Panc1 (cell line): ENCODE measurements around the gene CEACAM3. TPM values are rescaled to one million over a fixed set of nuclear protein-coding genes. Genes with fewer than 3 reads are reported as not detected.
A peak's percentile ranks its signal among the peaks of the same experiment; 100 is the strongest.

Source experiments
- ATAC-seq: fragments of 200-7000 bp; cut with Tn5 transposase; 2 replicates; pipeline ENCODE4 v1.9.1; 2020; ENCODE audit warnings: mild to moderate bottlenecking, moderate library complexity
- Bru-seq: library from RNA; stranded (reverse); fragments of 400-500 nt; gene quantifications from one replicate; lab custom pipeline; 2021; lab: Mats Ljungman, UMichigan
- BruChase-seq, 2 experiments: library from RNA; stranded (reverse); fragments of 400-500 nt; gene quantifications; one replicate each; lab custom pipeline; 2021; lab: Mats Ljungman, UMichigan
- BruUV-seq: library from RNA; stranded (reverse); fragments of 400-500 nt; replicated peaks from 2 replicates; lab custom pipeline; 2021; lab: Mats Ljungman, UMichigan
- CTCF ChIA-PET: fragments of 300-600 bp; sonication (Branson Sonifier 250); formaldehyde crosslinking; loops from one replicate; lab custom pipeline; 2022; ENCODE audit warnings: antibody characterized with exemption; lab: Charles Lee
- POLR2A ChIA-PET: fragments of 300-600 bp; sonication (Branson Sonifier 250); formaldehyde crosslinking; loops from one replicate; lab custom pipeline; 2022; ENCODE audit warnings: antibody characterized with exemption; lab: Charles Lee
- DNase-seq: peaks from one replicate; pipeline ENCODE4 v3.0.0-alpha.2; 2010; ENCODE audit warnings: low read depth, low spot score
- H3K27ac ChIP-seq: 2 replicates; pipeline ENCODE4 v1.5.1; 2011; ENCODE audit warnings: mild to moderate bottlenecking, low read length, inconsistent platforms
- H3K27me3 ChIP-seq: fragments of 200-500 bp; sonication (Bioruptor generic); 2 replicates; pipeline ENCODE4 v1.6.0; 2014; ENCODE audit warnings: low read length, inconsistent platforms; ENCODE audit not compliant: control insufficient read depth, insufficient read depth
- H3K36me3 ChIP-seq: fragments of 200-500 bp; sonication (Bioruptor generic); 2 replicates; pipeline ENCODE4 v1.5.1; 2014; ENCODE audit warnings: inconsistent platforms, mild to moderate bottlenecking, low read length, moderate library complexity; ENCODE audit not compliant: control insufficient read depth, insufficient read depth
- H3K4me1 ChIP-seq: 2 replicates; pipeline ENCODE4 v1.5.1; 2011; ENCODE audit warnings: inconsistent platforms, mild to moderate bottlenecking, low read length, moderate library complexity; ENCODE audit not compliant: control insufficient read depth, insufficient read depth
- H3K4me3 ChIP-seq, 2 experiments: 2 replicates each; pipeline ENCODE4 v1.5.1; 2011 to 2012; ENCODE audit warnings: low read depth in 2 of 2, low read length in 2 of 2, mild to moderate bottlenecking in 2 of 2, inconsistent platforms in 1 of 2, moderate library complexity in 1 of 2
- H3K9me3 ChIP-seq: fragments of 200-500 bp; sonication (Bioruptor generic); 2 replicates; pipeline ENCODE4 v1.5.1; 2014; ENCODE audit warnings: low read depth, mild to moderate bottlenecking, inconsistent platforms, low read length, moderate library complexity; ENCODE audit not compliant: control insufficient read depth, insufficient read depth
- POLR2AphosphoS5 ChIP-seq: IDR thresholded peaks from 2 replicates; pipeline ENCODE4 v1.6.1; 2012; ENCODE audit warnings: mild to moderate bottlenecking, low read depth, low read length, moderate library complexity
- SIN3A ChIP-seq: IDR thresholded peaks from 2 replicates; pipeline ENCODE4 v1.6.1; 2012; ENCODE audit warnings: low read depth, mild to moderate bottlenecking, low read length, moderate library complexity, borderline replicate concordance; ENCODE audit not compliant: insufficient read depth
- TCF7L2 ChIP-seq: IDR thresholded peaks from 2 replicates; pipeline ENCODE4 v1.6.1; 2011; ENCODE audit warnings: mild to moderate bottlenecking, low read depth, low read length, inconsistent platforms
- in situ Hi-C: cut with HindIII; loops from 2 replicates; pipeline ENCODE4 v1.10.0; 2016; ENCODE audit warnings: low sequenced_read_pairs, low pct_unique_long_range_greater_than_20kb
- intact Hi-C: fragments of 100-400 bp; cut with micrococcal nuclease; formaldehyde crosslinking; loops from one replicate; pipeline ENCODE4 v1.10.0; 2022; ENCODE audit not compliant: unreplicated experiment
- long read RNA-seq: library from polyadenylated mRNA; unstranded; transcript quantifications from one replicate; pipeline ENCODE4 v2.0.0, GENCODE V29; 2021; ENCODE audit not compliant: unreplicated experiment
- polyA plus RNA-seq: library from polyadenylated mRNA; unstranded; fragments of >200 nt; gene quantifications from one replicate; pipeline ENCODE4 v1.2.1, GENCODE V29; 2012; ENCODE audit warnings: missing spikeins; ENCODE audit not compliant: insufficient read length
- total RNA-seq: library from RNA; stranded (reverse); gene quantifications from one replicate; pipeline ENCODE4 v1.2.1, GENCODE V29; 2021; ENCODE audit not compliant: unreplicated experiment
- TF ChIP-seq, protein P1 (sequence below), 2 experiments: IDR thresholded peaks; 2 replicates each; pipeline ENCODE4 v1.6.1; 2011 to 2012; ENCODE audit warnings: low read depth in 2 of 2, control low read depth in 1 of 2, low read length in 1 of 2, mild to moderate bottlenecking in 1 of 2, moderate library complexity in 1 of 2; ENCODE audit not compliant: insufficient read depth in 1 of 2
- TF ChIP-seq, protein P2 (sequence below): fragments of 450-650 bp; IDR thresholded peaks from 2 replicates; pipeline ENCODE4 v1.5.1; 2017; ENCODE audit warnings: mild to moderate bottlenecking

CEACAM3 gene
- total RNA-seq (not detected), Bru-seq, nascent RNA (not detected), BruChase-seq, experiment 1, labeled RNA remaining after a 2-hour chase (not detected), BruChase-seq, experiment 2, labeled RNA remaining after a 6-hour chase (not detected)
- polyA plus RNA-seq: not detected
- long read RNA-seq: 0 reads

DNA sequence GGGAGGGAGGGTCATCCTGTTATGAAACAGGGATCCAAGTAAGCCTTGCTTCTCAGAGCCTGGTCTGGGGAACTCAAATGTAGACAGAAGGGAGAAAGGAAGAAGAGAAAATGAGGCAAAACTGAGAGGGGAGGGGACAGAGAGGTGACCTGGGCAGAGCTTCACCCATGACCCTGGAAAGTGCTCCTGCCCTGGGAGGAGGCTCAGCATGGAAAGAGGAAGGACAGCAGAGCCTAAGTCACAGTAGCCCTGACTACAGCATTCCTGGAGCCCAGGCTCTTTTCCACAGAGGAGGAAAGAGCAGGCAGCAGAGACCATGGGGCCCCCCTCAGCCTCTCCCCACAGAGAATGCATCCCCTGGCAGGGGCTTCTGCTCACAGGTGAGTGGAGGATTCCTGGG is at the start of gene CEACAM3:
TSS of gene CEACAM3 (plus strand) at position 226 of the 400 bp plus-strand sequence. CDS start at position 317, 91 bp downstream.
- intact Hi-C loops (no loop called here), in situ Hi-C loops (no loop called here)
- H3K27me3 ChIP-seq: no peaks in the 10 kb centered on the region
- DNase-seq: no peak
- H3K4me3 ChIP-seq: no peak within 1 kb of the TSS
- no TSS peak for BruUV-seq
- no peaks in the 10 kb centered on the region for H3K9me3 ChIP-seq
- TF ChIP-seq SIN3A (no peak), TCF7L2 (no peak), POLR2AphosphoS5 (no peak)
- TF ChIP-seq, protein P1, sequence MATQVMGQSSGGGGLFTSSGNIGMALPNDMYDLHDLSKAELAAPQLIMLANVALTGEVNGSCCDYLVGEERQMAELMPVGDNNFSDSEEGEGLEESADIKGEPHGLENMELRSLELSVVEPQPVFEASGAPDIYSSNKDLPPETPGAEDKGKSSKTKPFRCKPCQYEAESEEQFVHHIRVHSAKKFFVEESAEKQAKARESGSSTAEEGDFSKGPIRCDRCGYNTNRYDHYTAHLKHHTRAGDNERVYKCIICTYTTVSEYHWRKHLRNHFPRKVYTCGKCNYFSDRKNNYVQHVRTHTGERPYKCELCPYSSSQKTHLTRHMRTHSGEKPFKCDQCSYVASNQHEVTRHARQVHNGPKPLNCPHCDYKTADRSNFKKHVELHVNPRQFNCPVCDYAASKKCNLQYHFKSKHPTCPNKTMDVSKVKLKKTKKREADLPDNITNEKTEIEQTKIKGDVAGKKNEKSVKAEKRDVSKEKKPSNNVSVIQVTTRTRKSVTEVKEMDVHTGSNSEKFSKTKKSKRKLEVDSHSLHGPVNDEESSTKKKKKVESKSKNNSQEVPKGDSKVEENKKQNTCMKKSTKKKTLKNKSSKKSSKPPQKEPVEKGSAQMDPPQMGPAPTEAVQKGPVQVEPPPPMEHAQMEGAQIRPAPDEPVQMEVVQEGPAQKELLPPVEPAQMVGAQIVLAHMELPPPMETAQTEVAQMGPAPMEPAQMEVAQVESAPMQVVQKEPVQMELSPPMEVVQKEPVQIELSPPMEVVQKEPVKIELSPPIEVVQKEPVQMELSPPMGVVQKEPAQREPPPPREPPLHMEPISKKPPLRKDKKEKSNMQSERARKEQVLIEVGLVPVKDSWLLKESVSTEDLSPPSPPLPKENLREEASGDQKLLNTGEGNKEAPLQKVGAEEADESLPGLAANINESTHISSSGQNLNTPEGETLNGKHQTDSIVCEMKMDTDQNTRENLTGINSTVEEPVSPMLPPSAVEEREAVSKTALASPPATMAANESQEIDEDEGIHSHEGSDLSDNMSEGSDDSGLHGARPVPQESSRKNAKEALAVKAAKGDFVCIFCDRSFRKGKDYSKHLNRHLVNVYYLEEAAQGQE (IDR thresholded peaks at IDR 0.05; ENCODE audit: insufficient read depth in 1 of 2, low read depth in 2 of 2, low read length in 1 of 2): no peak
- TF ChIP-seq, protein P2, sequence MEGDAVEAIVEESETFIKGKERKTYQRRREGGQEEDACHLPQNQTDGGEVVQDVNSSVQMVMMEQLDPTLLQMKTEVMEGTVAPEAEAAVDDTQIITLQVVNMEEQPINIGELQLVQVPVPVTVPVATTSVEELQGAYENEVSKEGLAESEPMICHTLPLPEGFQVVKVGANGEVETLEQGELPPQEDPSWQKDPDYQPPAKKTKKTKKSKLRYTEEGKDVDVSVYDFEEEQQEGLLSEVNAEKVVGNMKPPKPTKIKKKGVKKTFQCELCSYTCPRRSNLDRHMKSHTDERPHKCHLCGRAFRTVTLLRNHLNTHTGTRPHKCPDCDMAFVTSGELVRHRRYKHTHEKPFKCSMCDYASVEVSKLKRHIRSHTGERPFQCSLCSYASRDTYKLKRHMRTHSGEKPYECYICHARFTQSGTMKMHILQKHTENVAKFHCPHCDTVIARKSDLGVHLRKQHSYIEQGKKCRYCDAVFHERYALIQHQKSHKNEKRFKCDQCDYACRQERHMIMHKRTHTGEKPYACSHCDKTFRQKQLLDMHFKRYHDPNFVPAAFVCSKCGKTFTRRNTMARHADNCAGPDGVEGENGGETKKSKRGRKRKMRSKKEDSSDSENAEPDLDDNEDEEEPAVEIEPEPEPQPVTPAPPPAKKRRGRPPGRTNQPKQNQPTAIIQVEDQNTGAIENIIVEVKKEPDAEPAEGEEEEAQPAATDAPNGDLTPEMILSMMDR: no peak
- no peaks in the 10 kb centered on the region for H3K36me3 ChIP-seq
- ChIA-PET CTCF (no interaction called here), POLR2A (no interaction called here)
- no peaks in the 10 kb centered on the region for H3K4me1 ChIP-seq
- ATAC-seq: no peak
- no peak within 1 kb of the TSS for H3K27ac ChIP-seq

DNA sequence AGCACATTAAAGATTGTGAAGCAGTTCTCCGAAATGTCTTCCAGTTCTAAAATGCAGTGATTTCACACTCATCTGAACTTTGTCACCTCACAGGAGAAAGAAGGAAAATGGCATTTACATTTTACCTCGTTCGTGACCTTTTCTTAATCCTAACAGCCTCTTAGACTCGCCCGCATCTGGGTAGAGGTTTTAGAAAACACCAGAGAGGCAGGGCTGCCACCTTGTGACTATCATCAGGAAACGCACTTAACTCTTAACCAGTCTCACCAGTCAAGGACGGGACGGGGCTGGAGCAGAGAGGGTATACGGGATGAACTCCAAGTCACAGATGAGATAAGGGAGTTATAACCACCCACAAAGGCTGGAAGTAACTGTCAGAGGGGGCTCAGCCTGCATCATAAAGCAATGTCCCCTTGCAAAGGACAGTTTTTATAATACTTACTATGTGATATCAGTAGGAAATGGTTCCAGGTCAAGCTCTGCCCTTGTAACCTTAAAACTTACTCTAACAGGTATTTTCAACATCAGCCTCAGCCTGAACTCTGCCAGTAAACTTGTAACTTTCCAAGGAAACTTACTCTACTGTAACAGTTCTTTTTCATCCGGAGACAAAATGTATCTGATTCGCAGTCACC is 49.7 kb upstream of the CEACAM3 start:
- no peak for TF ChIP-seq TCF7L2
- TF ChIP-seq, protein P2: peak; percentile 80
- Histone ChIP-seq H3K9me3 (no peaks in the 10 kb centered on the region), H3K27ac (no peak overlapping the region), H3K27me3 (no peaks in the 10 kb centered on the region; the same call in 1 of the 2 replicates), H3K4me3 (no peak overlapping the region), H3K4me1 (no peaks in the 10 kb centered on the region), H3K36me3 (no peaks in the 10 kb centered on the region)
- POLR2A ChIA-PET: interaction anchor here (0.6 kb wide), 1 partner anchor 26 kb away, joined by 4 read pairs; no protein-coding TSS in a partner anchor
- CTCF ChIA-PET: interaction anchor here (2.0 kb wide), 1 partner anchor 40 kb away, joined by 11 read pairs; no protein-coding TSS in a partner anchor
- BruUV-seq: no TSS peak
- intact Hi-C loops: loop anchor here (2.0 to 5.0 kb wide), 2 partner anchors 40 to 104 kb away; no protein-coding TSS in a partner anchor
- in situ Hi-C loops: no loop called here
- ATAC-seq (peak; percentile 96), DNase-seq (no peak)
